HG03045 (cell line): ENCODE measurements around the gene BUD13.
"Not testable (repeated sequence)": the region's sequence is repeated elsewhere in the genome, so short reads cannot be mapped to it uniquely, and the experiment has no call there.

Experiments used
- ATAC-seq: cut with Tn5 transposase; IDR thresholded peaks from one replicate; pipeline ENCODE4 v1.9.1; 2021; ENCODE audit warnings: mild to moderate bottlenecking, moderate library complexity; ENCODE audit not compliant: unreplicated experiment

Gene BUD13, protein sequence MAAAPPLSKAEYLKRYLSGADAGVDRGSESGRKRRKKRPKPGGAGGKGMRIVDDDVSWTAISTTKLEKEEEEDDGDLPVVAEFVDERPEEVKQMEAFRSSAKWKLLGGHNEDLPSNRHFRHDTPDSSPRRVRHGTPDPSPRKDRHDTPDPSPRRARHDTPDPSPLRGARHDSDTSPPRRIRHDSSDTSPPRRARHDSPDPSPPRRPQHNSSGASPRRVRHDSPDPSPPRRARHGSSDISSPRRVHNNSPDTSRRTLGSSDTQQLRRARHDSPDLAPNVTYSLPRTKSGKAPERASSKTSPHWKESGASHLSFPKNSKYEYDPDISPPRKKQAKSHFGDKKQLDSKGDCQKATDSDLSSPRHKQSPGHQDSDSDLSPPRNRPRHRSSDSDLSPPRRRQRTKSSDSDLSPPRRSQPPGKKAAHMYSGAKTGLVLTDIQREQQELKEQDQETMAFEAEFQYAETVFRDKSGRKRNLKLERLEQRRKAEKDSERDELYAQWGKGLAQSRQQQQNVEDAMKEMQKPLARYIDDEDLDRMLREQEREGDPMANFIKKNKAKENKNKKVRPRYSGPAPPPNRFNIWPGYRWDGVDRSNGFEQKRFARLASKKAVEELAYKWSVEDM

GRCh38 chr11:116772443-116773202 is at the start of gene BUD13:
BUD13 (minus strand) TSS chr11:116772987; CDS start chr11:116772964, 23 bp downstream.
- peak; percentile 85 for ATAC-seq

- no peak for ATAC-seq
Measured at GRCh38 chr11:116822575-116822974, 49.8 kb upstream of the BUD13 start.

GRCh38 chr11:116821050-116821918 is 48.5 kb upstream of the BUD13 start:
- no peak for ATAC-seq

GRCh38 chr11:116819049-116819448 is 46.3 kb upstream of the BUD13 start:
- no peak for ATAC-seq

DNA sequence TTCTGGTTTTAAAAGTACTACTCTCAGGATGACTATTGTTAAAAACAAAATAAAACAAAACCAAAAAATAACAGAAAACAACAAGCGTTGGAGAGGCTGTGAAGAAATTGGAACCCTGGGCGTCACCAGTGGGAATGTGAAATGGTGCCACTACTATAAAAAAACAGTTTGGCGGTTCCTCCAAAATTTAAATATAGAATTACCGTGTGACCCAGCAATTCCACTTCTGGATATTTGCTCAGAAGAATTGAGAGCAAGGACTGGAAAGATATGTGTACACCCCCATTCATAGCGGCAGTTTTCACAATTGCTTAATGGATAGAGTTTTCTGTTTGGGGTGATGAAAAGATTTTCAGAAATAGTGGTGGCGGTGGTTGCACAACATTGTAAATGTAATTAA is 41.7 kb upstream of the BUD13 start:
- no peak for ATAC-seq

DNA sequence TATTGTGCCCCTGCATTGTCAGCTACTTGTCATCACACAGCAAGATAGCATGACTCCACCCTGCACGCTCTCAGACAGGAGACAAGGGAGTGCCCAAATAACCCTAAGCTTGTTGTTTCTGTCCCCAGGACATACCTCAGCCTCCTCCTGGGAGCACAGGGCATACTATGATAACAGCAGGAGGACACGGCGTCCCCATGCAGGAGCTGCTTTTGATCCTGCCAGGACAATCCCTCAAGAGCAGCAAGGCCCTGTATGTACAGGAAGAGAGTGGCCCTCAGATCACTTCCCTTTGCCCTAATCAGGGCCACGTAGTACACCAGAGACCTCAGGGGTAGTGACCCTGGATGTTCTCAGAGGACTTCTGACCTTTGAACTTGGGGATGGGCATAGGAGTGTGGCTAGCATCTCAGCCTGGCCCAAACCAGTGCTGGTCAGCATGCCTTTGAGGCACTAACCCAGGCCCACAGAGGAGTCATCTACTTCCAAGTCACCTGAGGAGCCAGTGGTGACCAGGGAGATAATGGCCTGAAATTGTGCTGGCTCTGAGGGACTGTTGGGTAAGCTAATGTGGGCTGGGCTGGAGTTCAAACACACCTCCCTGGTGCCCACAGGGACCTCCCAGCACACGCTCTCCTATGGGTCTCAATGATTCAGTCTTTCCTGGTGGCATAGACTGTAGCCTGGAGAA is 41.1 kb upstream of the BUD13 start:
- no peak for ATAC-seq

DNA sequence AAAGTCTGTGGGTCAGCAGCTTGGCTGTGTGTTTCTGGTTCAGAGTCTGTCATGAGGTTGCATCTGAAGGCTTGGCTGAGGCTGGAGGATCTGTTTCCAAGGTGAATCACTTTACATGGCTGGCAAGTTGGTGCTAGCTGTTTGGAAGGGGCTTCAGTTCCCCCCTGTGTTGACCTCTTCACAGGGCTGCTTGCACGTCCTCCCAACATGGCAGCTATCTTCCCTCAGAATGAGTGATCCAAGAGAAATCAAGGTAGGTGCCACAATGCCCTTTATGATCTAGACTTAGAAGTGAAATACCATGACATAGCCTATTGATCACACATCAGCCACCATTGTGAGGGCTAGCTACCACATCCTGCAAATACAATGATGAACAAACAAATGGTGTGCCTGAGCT is 40.4 kb upstream of the BUD13 start:
- no peak for ATAC-seq

DNA sequence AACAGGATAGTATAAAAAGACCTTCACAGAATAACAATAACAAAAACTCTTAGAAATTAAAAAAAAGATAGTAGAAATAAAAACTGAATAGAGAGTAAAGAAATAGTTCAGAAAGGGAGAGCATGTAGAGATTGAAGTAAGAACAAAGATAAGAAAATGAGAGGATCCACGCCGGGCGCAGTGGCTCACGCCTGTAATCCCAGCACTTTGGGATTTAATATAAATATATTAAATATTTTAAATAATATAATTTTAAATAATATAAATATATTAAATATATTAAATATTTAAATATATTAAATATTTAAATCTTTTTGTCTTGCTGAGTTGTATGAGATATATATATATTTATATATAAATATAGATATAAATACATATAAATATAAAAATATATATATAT is 39.3 kb upstream of the BUD13 start:
- ATAC-seq: no peak

GRCh38 chr11:116811194-116811593 is 38.4 kb upstream of the BUD13 start:
- no peak for ATAC-seq

DNA sequence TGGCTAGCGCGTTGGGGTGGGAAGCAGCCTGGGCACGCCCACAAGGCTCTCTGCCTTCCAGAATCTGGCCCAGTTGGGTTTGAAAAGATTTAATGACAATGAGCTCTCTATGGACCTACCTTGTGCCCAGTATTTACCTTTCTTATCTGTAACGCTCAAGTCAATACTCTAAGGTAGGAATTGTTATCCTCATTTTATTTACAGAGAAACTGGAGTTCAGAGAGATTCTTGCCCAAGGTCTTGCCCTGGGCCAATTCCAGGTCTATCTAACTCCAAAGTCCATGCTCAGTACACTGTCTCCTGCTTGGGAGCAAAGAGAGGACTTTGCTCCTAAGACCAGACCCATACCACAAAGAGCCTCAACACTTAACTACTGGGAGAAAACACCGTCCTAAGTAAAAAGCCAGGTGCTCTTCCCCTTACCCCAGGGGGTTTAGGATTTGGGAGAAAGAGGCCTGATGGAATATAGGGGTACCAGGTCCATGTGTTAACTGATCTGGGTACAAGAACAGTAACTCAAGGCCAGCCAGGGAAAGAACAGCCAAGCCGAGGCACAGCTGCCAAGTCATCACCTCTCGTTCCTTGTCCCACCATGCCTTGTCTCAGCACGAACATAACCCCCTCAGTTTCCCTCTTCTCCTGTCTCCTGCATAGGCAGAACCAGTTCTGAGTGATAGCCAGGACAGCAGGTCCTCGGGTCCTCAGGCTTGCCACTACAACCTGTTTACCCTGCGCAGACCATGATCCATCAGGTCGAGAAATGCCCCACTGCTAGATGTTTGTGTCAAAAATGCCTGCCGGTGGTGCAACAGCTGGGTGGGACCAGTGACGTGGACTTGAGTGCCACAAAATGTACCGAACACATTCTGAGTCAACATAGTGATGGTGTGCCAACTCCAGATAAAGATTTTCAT is 35.7 kb upstream of the BUD13 start:
- no peak for ATAC-seq

GRCh38 chr11:116807601-116808261 is 34.9 kb upstream of the BUD13 start:
- no peak for ATAC-seq

DNA sequence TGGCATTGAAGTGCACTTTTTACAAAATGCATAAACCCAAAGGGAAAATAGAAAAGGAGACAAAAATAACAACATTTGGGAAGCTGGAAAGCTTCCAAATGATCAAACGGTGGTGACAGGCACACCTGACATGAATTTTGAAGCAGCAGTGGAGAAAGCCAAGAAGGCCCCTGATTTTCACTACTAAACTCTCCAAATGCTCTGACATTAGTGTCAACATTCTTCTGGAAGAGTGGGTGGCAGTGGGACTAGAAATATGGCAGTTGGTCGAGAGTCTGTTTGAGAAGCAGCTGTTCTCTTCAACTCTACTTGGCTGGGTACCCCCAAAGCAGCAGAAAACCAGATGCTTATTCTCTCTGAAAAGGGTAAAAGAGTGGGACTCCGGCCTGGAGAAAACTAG is 31.2 kb upstream of the BUD13 start:
- ATAC-seq: no peak

- ATAC-seq: not testable (repeated sequence)
Measured at GRCh38 chr11:116801662-116802061, 28.9 kb upstream of the BUD13 start.

GRCh38 chr11:116800610-116801009 is 27.8 kb upstream of the BUD13 start:
- no peak for ATAC-seq

- no peak for ATAC-seq
Measured at GRCh38 chr11:116798368-116798767, 25.6 kb upstream of the BUD13 start.

DNA sequence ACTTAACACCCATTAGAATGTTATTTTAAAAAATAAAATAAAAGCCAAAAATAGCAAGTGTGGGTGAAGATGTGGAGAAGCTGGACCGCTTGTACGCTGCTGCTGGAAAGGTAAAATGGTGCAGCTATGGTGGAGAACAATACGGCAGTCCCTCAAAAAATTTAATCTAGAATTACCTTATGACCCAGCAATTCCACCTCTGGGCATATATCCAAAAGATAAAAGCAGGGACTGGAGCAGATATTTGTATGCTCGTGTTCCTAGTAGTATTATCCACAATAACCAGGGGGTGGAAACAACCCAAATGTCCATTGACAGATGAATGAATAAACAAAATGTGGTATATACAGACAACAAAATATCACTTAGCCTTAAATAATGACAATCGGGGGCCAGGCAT is 25.0 kb upstream of the BUD13 start:
- ATAC-seq: no peak

DNA sequence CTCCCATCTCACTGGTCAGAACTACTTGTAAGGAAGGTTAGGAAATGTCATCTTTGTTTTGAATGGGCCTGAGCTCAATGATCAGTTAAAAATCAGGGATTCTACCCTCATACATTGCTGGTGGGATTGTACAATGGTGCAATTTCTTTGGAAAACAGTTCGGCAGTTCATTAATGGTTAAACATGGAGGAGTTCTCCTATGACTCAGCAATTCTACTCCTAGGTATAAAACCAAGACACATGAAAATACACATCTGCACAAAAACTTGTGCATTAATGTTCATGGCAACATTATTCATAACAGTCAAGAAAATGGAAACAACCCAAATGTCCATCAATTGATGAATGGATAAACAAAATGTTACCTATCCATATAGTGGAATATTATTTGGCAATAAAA is 23.8 kb upstream of the BUD13 start:
- no peak for ATAC-seq

DNA sequence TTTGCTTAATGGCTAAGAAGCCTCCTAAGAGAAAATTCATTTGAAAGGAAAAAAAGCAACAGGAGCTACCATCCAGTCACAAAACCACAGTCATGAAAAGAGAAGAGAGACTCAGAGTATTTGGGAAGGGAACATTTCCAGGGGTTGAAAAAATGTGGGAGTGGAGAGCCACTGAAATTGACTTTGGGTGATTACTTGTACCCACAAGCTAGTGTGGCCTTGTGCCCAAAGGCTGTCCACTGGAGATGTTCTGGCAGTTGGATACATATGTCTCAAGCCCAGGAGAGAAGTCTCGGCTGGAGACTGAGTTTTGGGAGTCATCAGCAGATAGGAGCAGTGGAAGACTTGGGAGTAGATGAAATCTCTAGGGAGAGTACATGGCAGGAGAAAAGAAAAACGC is 22.1 kb upstream of the BUD13 start:
- no peak for ATAC-seq

DNA sequence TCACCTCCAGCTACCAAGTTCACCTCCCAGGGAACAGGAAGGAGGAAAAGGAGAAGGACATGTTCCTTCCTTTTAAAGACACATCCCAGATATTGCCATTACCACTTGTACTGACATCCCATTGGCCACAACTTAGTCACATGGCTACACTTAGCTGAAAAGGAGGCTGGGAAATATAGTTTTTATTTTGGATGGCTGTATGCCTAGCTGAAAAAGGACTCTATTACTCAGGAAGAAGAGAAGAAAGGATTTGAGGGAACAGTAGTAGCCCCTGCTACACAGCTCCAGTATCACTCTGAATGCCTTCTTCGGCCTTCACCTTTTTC is 20.9 kb upstream of the BUD13 start:
- ATAC-seq: no peak
